ENCODE results near the gene PALM. TPM values are rescaled to one million over a fixed set of nuclear protein-coding genes. Genes with fewer than 3 reads are reported as not detected.

Gene PALM
- total RNA-seq, 5 donors from 2014 or later (not counting 1 experiment from before 2014, with no cell fraction given): 0.19 to 0.57 (median 0.41) TPM; not detected in 1

DNA sequence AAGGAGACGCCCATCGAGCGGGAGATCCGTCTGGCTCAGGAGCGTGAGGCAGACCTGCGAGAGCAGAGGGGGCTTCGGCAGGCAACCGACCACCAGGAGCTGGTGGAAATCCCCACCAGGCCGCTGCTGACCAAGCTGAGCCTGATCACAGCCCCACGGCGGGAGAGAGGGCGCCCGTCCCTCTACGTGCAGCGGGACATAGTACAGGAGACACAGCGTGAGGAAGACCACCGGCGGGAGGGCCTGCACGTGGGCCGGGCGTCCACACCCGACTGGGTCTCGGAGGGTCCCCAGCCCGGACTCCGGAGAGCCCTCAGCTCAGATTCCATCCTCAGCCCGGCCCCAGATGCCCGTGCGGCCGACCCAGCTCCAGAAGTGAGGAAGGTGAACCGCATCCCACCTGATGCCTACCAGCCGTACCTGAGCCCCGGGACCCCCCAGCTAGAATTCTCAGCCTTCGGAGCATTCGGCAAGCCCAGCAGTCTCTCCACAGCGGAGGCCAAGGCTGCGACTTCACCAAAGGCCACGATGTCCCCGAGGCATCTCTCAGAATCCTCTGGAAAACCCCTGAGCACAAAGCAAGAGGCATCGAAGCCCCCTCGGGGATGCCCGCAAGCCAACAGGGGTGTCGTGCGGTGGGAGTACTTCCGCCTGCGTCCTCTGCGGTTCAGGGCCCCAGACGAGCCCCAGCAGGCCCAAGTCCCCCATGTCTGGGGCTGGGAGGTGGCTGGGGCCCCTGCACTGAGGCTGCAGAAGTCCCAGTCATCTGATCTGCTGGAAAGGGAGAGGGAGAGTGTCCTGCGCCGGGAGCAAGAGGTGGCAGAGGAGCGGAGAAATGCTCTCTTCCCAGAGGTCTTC, 49.3 kb downstream of the PALM start:
- 95% methylated on average over 47 of the region's 50 CpGs for WGBS (ENCODE audit: insufficient coverage)
- CTCF ChIA-PET: no interaction called here
- no peak overlapping the region for H3K27ac ChIP-seq (ENCODE audit: low read length)
- no peaks in the 10 kb centered on the region for H3K9me3 ChIP-seq
- no peak overlapping the region for H3K4me3 ChIP-seq (ENCODE audit: control insufficient read depth in 1 of 2, extremely low read depth in 1 of 2, low read length in 1 of 2)
- Mint-ChIP-seq H3K4me3 (no peak overlapping the region), H3K9me3 (peaks cover 0 to 9% (median 3%) of the 10 kb centered on the region in 3 donors), H3K27me3 (peaks cover 0 to 1% of the 10 kb centered on the region in 2 donors), H3K36me3 (no peaks in the 10 kb centered on the region), H3K4me1 (no peaks in the 10 kb centered on the region), H3K27ac (no peak overlapping the region)
- no peaks in the 10 kb centered on the region for H3K4me1 ChIP-seq (ENCODE audit: control insufficient read depth in 1 of 2, extremely low read depth in 1 of 2, insufficient read depth in 2 of 2, low read length in 2 of 2)
- H3K36me3 ChIP-seq (ENCODE audit: control insufficient read depth in 2 of 2, extremely low read depth in 1 of 2, insufficient read depth in 1 of 2, low read length in 1 of 2): no peaks in the 10 kb centered on the region
- no peak for ATAC-seq (replicated peaks in 1 of 4)
- DNase-seq: no peak
- POLR2A ChIA-PET: no interaction called here
- peaks cover 0 to 24% of the 10 kb centered on the region in 2 experiments for H3K27me3 ChIP-seq (replicated peaks in 1 of 2; ENCODE audit: control insufficient read depth in 2 of 2, extremely low read depth in 1 of 2, insufficient read depth in 2 of 2, low read length in 1 of 2)

DNA sequence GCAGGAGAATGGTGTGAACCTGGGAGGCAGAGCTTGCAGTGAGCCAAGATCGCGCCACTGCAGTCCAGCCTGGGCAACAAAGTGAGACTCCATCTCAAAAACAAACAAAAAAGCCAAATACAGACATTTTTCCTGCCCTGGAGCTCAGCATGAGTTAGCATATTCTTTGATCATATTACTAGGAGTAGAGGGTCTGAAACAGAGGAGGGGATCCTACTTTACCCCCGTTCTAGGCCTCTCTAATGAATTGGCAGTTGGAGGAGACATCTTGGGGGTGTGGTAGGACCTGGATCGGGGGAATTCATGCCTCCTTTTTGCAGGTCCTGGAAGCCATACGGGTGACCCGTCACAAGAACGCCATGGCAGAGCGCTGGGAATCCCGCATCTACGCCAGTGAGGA, 54.4 kb downstream of the PALM start:
- Mint-ChIP-seq H3K27me3 (peaks cover 4 to 8% of the 10 kb centered on the region in 2 donors), H3K4me1 (no peaks in the 10 kb centered on the region), H3K27ac (no peak overlapping the region), H3K36me3 (no peaks in the 10 kb centered on the region), H3K4me3 (no peak overlapping the region), H3K9me3 (peaks cover 0 to 9% (median 3%) of the 10 kb centered on the region in 3 donors)
- Histone ChIP-seq H3K36me3 (ENCODE audit: control insufficient read depth in 2 of 2, extremely low read depth in 1 of 2, insufficient read depth in 1 of 2, low read length in 1 of 2) (no peaks in the 10 kb centered on the region), H3K4me3 (ENCODE audit: control insufficient read depth in 1 of 2, extremely low read depth in 1 of 2, low read length in 1 of 2) (no peak overlapping the region), H3K4me1 (ENCODE audit: control insufficient read depth in 1 of 2, extremely low read depth in 1 of 2, insufficient read depth in 2 of 2, low read length in 2 of 2) (no peaks in the 10 kb centered on the region), H3K9me3 (no peaks in the 10 kb centered on the region), H3K27me3 (replicated peaks in 1 of 2; ENCODE audit: control insufficient read depth in 2 of 2, extremely low read depth in 1 of 2, insufficient read depth in 2 of 2, low read length in 1 of 2) (peaks cover 0 to 42% of the 10 kb centered on the region in 2 experiments), H3K27ac (ENCODE audit: low read length) (no peak overlapping the region)
- no peak for DNase-seq
- ChIA-PET POLR2A (no interaction called here), CTCF (no interaction called here)
- 98% methylated on average over 8 of the region's 10 CpGs for WGBS (ENCODE audit: insufficient coverage)
- no peak for ATAC-seq (replicated peaks in 1 of 4)

- Mint-ChIP-seq H3K9me3 (peaks cover 0 to 4% (median 3%) of the 10 kb centered on the region in 3 donors), H3K36me3 (no peaks in the 10 kb centered on the region), H3K27me3 (peaks cover 4 to 8% of the 10 kb centered on the region in 2 donors), H3K27ac (no peak overlapping the region), H3K4me1 (no peaks in the 10 kb centered on the region), H3K4me3 (no peak overlapping the region)
- ATAC-seq (replicated peaks in 1 of 4): no peak
- POLR2A ChIA-PET: no interaction called here
- Histone ChIP-seq H3K4me1 (ENCODE audit: control insufficient read depth in 1 of 2, extremely low read depth in 1 of 2, insufficient read depth in 2 of 2, low read length in 2 of 2) (no peaks in the 10 kb centered on the region), H3K9me3 (no peaks in the 10 kb centered on the region), H3K36me3 (ENCODE audit: control insufficient read depth in 2 of 2, extremely low read depth in 1 of 2, insufficient read depth in 1 of 2, low read length in 1 of 2) (no peaks in the 10 kb centered on the region), H3K27me3 (replicated peaks in 1 of 2; ENCODE audit: control insufficient read depth in 2 of 2, extremely low read depth in 1 of 2, insufficient read depth in 2 of 2, low read length in 1 of 2) (peaks cover 0 to 45% of the 10 kb centered on the region in 2 experiments), H3K27ac (ENCODE audit: low read length) (no peak overlapping the region), H3K4me3 (ENCODE audit: control insufficient read depth in 1 of 2, extremely low read depth in 1 of 2, low read length in 1 of 2) (no peak overlapping the region)
- CTCF ChIA-PET: interaction anchor here in 1 of 2 donors (0.5 kb wide), 1 partner anchor 428 kb away, joined by 3 read pairs; no protein-coding TSS in a partner anchor
- 100% methylated on average over 3 of the region's 6 CpGs for WGBS (ENCODE audit: insufficient coverage)
- DNase-seq: no peak
Measured at GRCh38 chr19:763869-764268, 55.1 kb downstream of the PALM start.

DNA sequence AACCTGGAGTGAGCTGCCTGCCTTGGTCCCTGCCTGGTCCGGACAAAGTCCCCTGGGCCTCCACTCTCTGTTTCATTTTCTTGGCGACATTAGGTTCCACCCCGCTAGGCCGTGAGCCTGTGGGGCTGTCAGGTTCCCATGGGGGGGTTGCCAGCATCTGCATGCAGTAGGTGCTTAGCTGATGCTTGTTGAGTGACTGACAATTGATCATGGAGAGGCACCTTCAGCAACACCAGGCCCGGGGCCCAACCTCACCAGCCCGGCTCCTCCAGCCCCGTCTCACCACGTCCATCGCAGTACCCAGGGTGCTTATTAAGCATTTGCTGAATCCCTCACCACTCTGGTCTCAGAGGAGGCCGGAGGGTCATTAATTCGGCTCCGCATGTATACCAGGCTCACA, 55.6 kb downstream of the PALM start:
- Histone ChIP-seq H3K4me3 (ENCODE audit: control insufficient read depth in 1 of 2, extremely low read depth in 1 of 2, low read length in 1 of 2) (no peak overlapping the region), H3K27ac (ENCODE audit: low read length) (no peak overlapping the region), H3K36me3 (ENCODE audit: control insufficient read depth in 2 of 2, extremely low read depth in 1 of 2, insufficient read depth in 1 of 2, low read length in 1 of 2) (no peaks in the 10 kb centered on the region), H3K9me3 (no peaks in the 10 kb centered on the region), H3K27me3 (replicated peaks in 1 of 2; ENCODE audit: control insufficient read depth in 2 of 2, extremely low read depth in 1 of 2, insufficient read depth in 2 of 2, low read length in 1 of 2) (peaks cover 0 to 49% of the 10 kb centered on the region in 2 experiments), H3K4me1 (ENCODE audit: control insufficient read depth in 1 of 2, extremely low read depth in 1 of 2, insufficient read depth in 2 of 2, low read length in 2 of 2) (no peaks in the 10 kb centered on the region)
- Mint-ChIP-seq H3K9me3 (peaks cover 0 to 4% (median 3%) of the 10 kb centered on the region in 3 donors), H3K27ac (no peak overlapping the region), H3K4me3 (no peak overlapping the region), H3K4me1 (no peaks in the 10 kb centered on the region), H3K36me3 (no peaks in the 10 kb centered on the region), H3K27me3 (peaks cover 4 to 8% of the 10 kb centered on the region in 2 donors)
- 89% methylated on average over 9 of the region's 12 CpGs for WGBS (ENCODE audit: insufficient coverage)
- CTCF ChIA-PET: interaction anchor here in 1 of 2 donors (0.5 kb wide), 1 partner anchor 428 kb away, joined by 3 read pairs; no protein-coding TSS in a partner anchor
- POLR2A ChIA-PET: interaction anchor here in 1 of 2 donors (0.6 kb wide), 1 partner anchor 96 kb away, joined by 4 read pairs; no protein-coding TSS in a partner anchor
- ATAC-seq (replicated peaks in 1 of 4): no peak
- no peak for DNase-seq

DNA sequence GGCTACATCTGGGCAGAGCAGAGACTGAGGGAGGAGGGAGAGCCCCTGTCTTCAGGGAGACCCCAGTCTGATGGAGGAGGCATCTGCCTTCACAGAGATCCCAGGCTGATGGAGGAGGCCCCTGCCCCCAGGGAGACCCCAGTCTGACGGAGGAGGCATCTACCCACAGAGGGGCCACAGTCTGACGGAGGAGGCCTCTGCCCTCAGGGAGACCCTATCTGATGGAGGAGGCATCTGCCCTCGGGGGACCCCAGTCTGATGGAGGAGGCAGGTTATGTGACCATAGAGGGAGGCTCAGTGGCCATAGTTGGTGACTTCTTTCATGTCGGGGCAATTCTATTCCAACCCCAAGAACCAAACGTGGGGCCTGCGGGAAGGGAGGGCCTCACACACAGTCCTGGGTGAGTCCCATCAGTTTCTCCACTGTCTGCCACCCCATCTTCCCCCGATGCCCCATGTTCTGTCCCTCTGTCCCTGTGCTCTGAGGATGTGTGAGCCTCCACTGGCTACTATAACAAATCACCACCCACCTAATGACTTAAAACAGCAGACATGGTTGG, 56.5 kb downstream of the PALM start:
- POLR2A ChIA-PET: no interaction called here
- Mint-ChIP-seq H3K4me3 (no peak overlapping the region), H3K27ac (no peak overlapping the region), H3K9me3 (no peaks in the 10 kb centered on the region), H3K4me1 (peaks cover 0 to 1% (median under 1%) of the 10 kb centered on the region in 3 donors), H3K27me3 (peaks cover 4 to 9% of the 10 kb centered on the region in 2 donors), H3K36me3 (no peaks in the 10 kb centered on the region)
- no peaks in the 10 kb centered on the region for H3K9me3 ChIP-seq
- CTCF ChIA-PET: no interaction called here
- no CpG with 5 or more reads among the region's 7 CpGs for WGBS (ENCODE audit: insufficient coverage)
- DNase-seq (no peak), ATAC-seq (replicated peaks in 1 of 4) (no peak)
- H3K4me3 ChIP-seq (ENCODE audit: control insufficient read depth in 1 of 2, extremely low read depth in 1 of 2, low read length in 1 of 2): no peak overlapping the region
- H3K27ac ChIP-seq (ENCODE audit: low read length): no peak overlapping the region
- peaks cover 0 to 3% of the 10 kb centered on the region in 2 experiments for H3K4me1 ChIP-seq (ENCODE audit: control insufficient read depth in 1 of 2, extremely low read depth in 1 of 2, insufficient read depth in 2 of 2, low read length in 2 of 2)
- peaks cover 0 to 52% of the 10 kb centered on the region in 2 experiments for H3K27me3 ChIP-seq (replicated peaks in 1 of 2; ENCODE audit: control insufficient read depth in 2 of 2, extremely low read depth in 1 of 2, insufficient read depth in 2 of 2, low read length in 1 of 2)
- no peaks in the 10 kb centered on the region for H3K36me3 ChIP-seq (ENCODE audit: control insufficient read depth in 2 of 2, extremely low read depth in 1 of 2, insufficient read depth in 1 of 2, low read length in 1 of 2)

DNA sequence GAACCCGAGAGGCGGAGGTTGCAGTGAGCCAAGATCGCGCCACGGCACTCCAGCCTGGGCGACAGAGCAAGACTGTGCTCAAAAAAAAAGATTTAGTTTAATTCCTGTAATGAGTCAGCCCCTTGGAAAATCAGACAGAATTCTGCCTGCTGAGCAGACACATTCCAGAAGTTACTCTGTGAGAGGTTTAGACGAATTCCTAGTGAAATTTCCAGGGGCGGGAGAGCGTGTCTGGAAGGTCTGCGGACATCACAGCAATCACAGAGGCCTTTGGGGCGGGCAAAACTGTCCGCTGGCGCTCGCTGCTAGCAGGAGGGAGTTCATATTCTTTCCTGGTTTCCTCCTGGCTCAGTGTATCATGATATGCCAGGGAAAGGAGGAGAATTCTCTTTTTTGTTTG, 59.7 kb downstream of the PALM start:
- peaks cover 0 to 10% of the 10 kb centered on the region in 2 experiments for H3K4me1 ChIP-seq (ENCODE audit: control insufficient read depth in 1 of 2, extremely low read depth in 1 of 2, insufficient read depth in 2 of 2, low read length in 2 of 2)
- ATAC-seq (replicated peaks in 1 of 4) (no peak), DNase-seq (no peak)
- no peak overlapping the region for H3K27ac Mint-ChIP-seq
- no peak overlapping the region for H3K27ac ChIP-seq (ENCODE audit: low read length)
- H3K36me3 ChIP-seq (ENCODE audit: control insufficient read depth in 2 of 2, extremely low read depth in 1 of 2, insufficient read depth in 1 of 2, low read length in 1 of 2): no peaks in the 10 kb centered on the region
- no peaks in the 10 kb centered on the region for H3K9me3 Mint-ChIP-seq
- ChIA-PET POLR2A (interaction anchor here in 1 of 2 donors (0.6 kb wide), 1 partner anchor 153 kb away, joined by 8 read pairs; no protein-coding TSS in a partner anchor), CTCF (no interaction called here)
- H3K4me3 Mint-ChIP-seq: no peak overlapping the region
- H3K27me3 Mint-ChIP-seq: peaks cover 7 to 13% of the 10 kb centered on the region in 2 donors
- H3K27me3 ChIP-seq (replicated peaks in 1 of 2; ENCODE audit: control insufficient read depth in 2 of 2, extremely low read depth in 1 of 2, insufficient read depth in 2 of 2, low read length in 1 of 2): peaks cover 0 to 64% of the 10 kb centered on the region in 2 experiments
- H3K4me3 ChIP-seq (ENCODE audit: control insufficient read depth in 1 of 2, extremely low read depth in 1 of 2, low read length in 1 of 2): no peak overlapping the region
- H3K9me3 ChIP-seq: no peaks in the 10 kb centered on the region
- WGBS (ENCODE audit: insufficient coverage): 71% methylated on average over 6 of the region's 14 CpGs
- no peaks in the 10 kb centered on the region for H3K36me3 Mint-ChIP-seq
- H3K4me1 Mint-ChIP-seq: peaks cover 0 to 3% (median 2%) of the 10 kb centered on the region in 3 donors

All from T-cell (primary cell).